ENCODE measurements around the gene LRBA. TPM values are rescaled to one million over a fixed set of nuclear protein-coding genes. Genes with fewer than 3 reads are reported as not detected.

Gene LRBA
- total and polyA plus RNA-seq, 2 of the 4 experiments (the other 2 are of a cell fraction), result 10.2 to 51.6 TPM

- ATAC-seq (ENCODE audit: low read depth) (no peak), DNase-seq (no peak)
- Histone ChIP-seq H3K9me1 (ENCODE audit: insufficient read depth, low read length) (no peaks in the 10 kb centered on the region), H3K18ac (ENCODE audit: low read depth, low read length) (no peak overlapping the region), H3K4me3 (ENCODE audit: insufficient read depth, low read depth, low read length) (no peak overlapping the region), H2AK5ac (ENCODE audit: low read depth, low read length) (no peak overlapping the region), H4K8ac (ENCODE audit: low read depth in 2 of 2, low read length in 2 of 2) (no peak overlapping the region), H2AFZ (replicated peaks; ENCODE audit: low read length, poor library complexity) (no peak overlapping the region), H3K23ac (ENCODE audit: low read depth, low read length) (no peak overlapping the region), H2AK9ac (replicated peaks; ENCODE audit: low read depth, low read length, poor library complexity) (no peak overlapping the region), H3K27me3 (ENCODE audit: control insufficient read depth, insufficient read depth, low read length) (no peaks in the 10 kb centered on the region), H4K5ac (ENCODE audit: low read depth, low read length) (no peak overlapping the region), H4K91ac (ENCODE audit: insufficient read depth, low read depth, low read length) (no peak overlapping the region), H3K27ac (ENCODE audit: insufficient read depth, low read length) (no peak overlapping the region), H2BK20ac (ENCODE audit: low read depth, low read length) (0 out of 2 replicates have a peak overlapping the region, but pooled peaks have one; percentile 37), H3K79me1 (ENCODE audit: low read depth in 1 of 2, low read length in 2 of 2) (no peaks in the 10 kb centered on the region), H3K9ac (ENCODE audit: low read depth, low read length) (no peak overlapping the region), H3K14ac (replicated peaks; ENCODE audit: low read depth, low read length) (no peak overlapping the region), H3K56ac (ENCODE audit: extremely low read depth, insufficient read depth, low read length) (no peak overlapping the region), H2BK5ac (ENCODE audit: low read depth, low read length, poor library complexity, severe bottlenecking) (no peak overlapping the region), H2BK120ac (ENCODE audit: low read depth, low read length) (no peak overlapping the region), H3K4me1 (ENCODE audit: control insufficient read depth, insufficient read depth, low read length) (peaks cover 4% of the 10 kb centered on the region), H3K4me2 (ENCODE audit: low read depth, low read length) (no peak overlapping the region), H2BK15ac (ENCODE audit: low read depth, low read length) (no peak overlapping the region), H3K36me3 (ENCODE audit: control insufficient read depth, insufficient read depth, low read length) (no peaks in the 10 kb centered on the region), H4K20me1 (ENCODE audit: insufficient read depth, low read length) (no peaks in the 10 kb centered on the region), H3K9me3 (ENCODE audit: control insufficient read depth, insufficient read depth, low read length) (no peaks in the 10 kb centered on the region), H3K4ac (ENCODE audit: low read depth, low read length) (no peak overlapping the region)
- ChIA-PET POLR2A (ENCODE audit: unreplicated experiment) (no interaction called here), CTCF (no interaction called here)
- intact Hi-C loops (cut with micrococcal nuclease), result no loop called here
- in situ Hi-C loops (cut with MboI; ENCODE audit: low sequenced_read_pairs), result no loop called here
- dilution Hi-C loops (cut with HindIII; ENCODE audit: low sequenced_read_pairs, unreplicated experiment), result no loop called here
- BruUV-seq (replicated peaks), result no TSS peak
- WGBS, 2 experiments (ENCODE audit: extremely low coverage in 2 of 2, insufficient read length in 1 of 2), result no CpG with 5 or more reads among the region's 2 CpGs
- TF ChIP-seq CTCF (conservative IDR thresholded peaks at IDR 0.05; ENCODE audit: low read depth, low read length), result no peak
- TF ChIP-seq BHLHE40 (IDR thresholded peaks at IDR 0.05; ENCODE audit: low read depth, low read length), result no peak
- no peak for TF ChIP-seq ELK1 (IDR thresholded peaks at IDR 0.05; ENCODE audit: borderline replicate concordance, low read depth, low read length)
- TF ChIP-seq RCOR1 (IDR thresholded peaks at IDR 0.05; ENCODE audit: insufficient replicate concordance, low read length), result no peak
Measured at GRCh38 chr4:150342945-150343344, 672.1 kb downstream of the LRBA start.
